DND-41 (cell line): ENCODE results near the gene TSNAXIP1.

Experiments used
- ATAC-seq: fragments of 200-7000 bp; cut with Tn5 transposase; 3 replicates; pipeline ENCODE4 v1.9.1; 2021; ENCODE audit warnings: low read depth; ENCODE audit not compliant: insufficient read depth
- DNase-seq: peaks from one replicate; pipeline ENCODE4 v3.0.0-alpha.2; 2020
- H2AFZ ChIP-seq: 2 replicates; pipeline ENCODE4 v1.6.0; 2012; ENCODE audit warnings: low read depth, low read length
- H3K27ac ChIP-seq: 2 replicates; pipeline ENCODE4 v1.5.1; 2012; ENCODE audit warnings: low read length, inconsistent platforms
- H3K27me3 ChIP-seq: fragments of 200-600 bp; sonication (generic); 2 replicates; pipeline ENCODE4 v1.6.0; 2012; ENCODE audit warnings: low read length, mild to moderate bottlenecking, inconsistent platforms; ENCODE audit not compliant: insufficient read depth, poor library complexity
- H3K36me3 ChIP-seq: 2 replicates; pipeline ENCODE4 v1.5.1; 2012; ENCODE audit warnings: low read length, inconsistent platforms; ENCODE audit not compliant: insufficient read depth
- H3K4me1 ChIP-seq: 2 replicates; pipeline ENCODE4 v1.5.1; 2012; ENCODE audit warnings: mild to moderate bottlenecking, low read length; ENCODE audit not compliant: insufficient read depth
- H3K4me2 ChIP-seq: 2 replicates; pipeline ENCODE4 v1.6.0; 2012; ENCODE audit warnings: mild to moderate bottlenecking, moderate library complexity, low read length, inconsistent platforms; ENCODE audit not compliant: insufficient read depth
- H3K4me3 ChIP-seq, 2 experiments: fragments of 200-600 bp in 1 of 2; shearing (Covaris generic) in 1 of 2; 2 replicates each; pipeline ENCODE4 v1.5.1; 2012 to 2016; ENCODE audit warnings: inconsistent platforms in 2 of 2, low read length in 2 of 2, mild to moderate bottlenecking in 2 of 2, low read depth in 1 of 2, moderate library complexity in 1 of 2
- H3K79me2 ChIP-seq: 2 replicates; pipeline ENCODE4 v1.6.0; 2012; ENCODE audit warnings: low read length, inconsistent platforms; ENCODE audit not compliant: insufficient read depth
- H3K9ac ChIP-seq: 2 replicates; pipeline ENCODE4 v1.6.0; 2012; ENCODE audit warnings: low read depth, mild to moderate bottlenecking, inconsistent platforms, low read length, moderate library complexity
- H3K9me3 ChIP-seq: 2 replicates; pipeline ENCODE4 v1.5.1; 2012; ENCODE audit warnings: low read length, moderate library complexity, mild to moderate bottlenecking, inconsistent platforms; ENCODE audit not compliant: insufficient read depth, severe bottlenecking
- H4K20me1 ChIP-seq: 2 replicates; pipeline ENCODE4 v1.6.0; 2012; ENCODE audit warnings: low read length; ENCODE audit not compliant: insufficient read depth
- EZH2 ChIP-seq: IDR thresholded peaks from 3 replicates; pipeline ENCODE4 v1.6.1; 2012; ENCODE audit warnings: borderline replicate concordance, low read depth, mild to moderate bottlenecking, moderate library complexity, low read length, inconsistent platforms; ENCODE audit not compliant: severe bottlenecking
- TF ChIP-seq, protein P1 (sequence below): IDR thresholded peaks from 2 replicates; pipeline ENCODE4 v1.5.1; 2012; ENCODE audit warnings: borderline replicate concordance, low read length, moderate library complexity, mild to moderate bottlenecking; ENCODE audit not compliant: poor library complexity, severe bottlenecking; ENCODE audit errors: extremely low read depth

The TSNAXIP1 gene

DNA sequence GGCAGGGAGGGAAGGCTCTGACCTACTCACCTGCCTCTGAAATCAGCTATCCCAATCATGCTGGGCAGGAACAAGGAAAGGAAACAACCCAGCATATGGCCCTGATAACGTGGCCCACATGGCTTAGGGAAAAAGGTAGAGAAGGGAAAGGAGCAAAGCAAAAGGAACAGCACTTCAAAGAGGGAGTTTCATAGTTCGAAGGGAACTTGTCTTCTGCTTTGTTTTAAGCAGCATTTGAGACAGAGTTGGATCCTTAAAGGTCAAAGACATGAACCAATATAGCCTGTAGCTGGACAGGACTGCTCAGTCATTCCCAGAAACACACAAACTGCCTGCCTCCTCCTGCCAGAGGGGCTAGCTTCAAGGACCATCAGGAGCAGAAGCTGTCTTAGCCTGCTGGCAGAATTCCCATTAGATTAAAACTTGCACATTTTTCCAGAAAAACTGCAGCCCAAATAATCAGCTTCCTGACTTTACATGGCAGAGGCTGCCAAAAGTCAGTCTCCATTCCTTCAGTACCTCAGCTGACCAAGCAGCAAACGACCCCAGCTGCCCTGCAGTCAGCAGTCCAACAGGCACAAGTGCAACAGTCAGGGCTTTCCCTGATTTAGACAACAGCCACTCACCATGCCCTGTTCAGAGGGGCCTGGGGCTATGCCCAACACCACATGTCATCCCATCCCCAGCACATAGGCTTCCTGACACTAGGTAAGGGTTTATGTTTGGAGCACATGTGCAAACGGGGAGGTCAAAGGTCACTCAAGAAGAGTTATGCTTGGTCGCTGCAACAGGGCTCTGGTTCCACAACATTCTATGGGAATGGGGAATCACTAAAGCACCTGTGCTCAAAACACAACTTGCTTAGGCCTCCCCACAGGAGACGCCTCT lies 32.9 kb upstream of the TSNAXIP1 start:
- peaks cover 35% of the 10 kb centered on the region for H3K79me2 ChIP-seq
- TF ChIP-seq, protein P1, sequence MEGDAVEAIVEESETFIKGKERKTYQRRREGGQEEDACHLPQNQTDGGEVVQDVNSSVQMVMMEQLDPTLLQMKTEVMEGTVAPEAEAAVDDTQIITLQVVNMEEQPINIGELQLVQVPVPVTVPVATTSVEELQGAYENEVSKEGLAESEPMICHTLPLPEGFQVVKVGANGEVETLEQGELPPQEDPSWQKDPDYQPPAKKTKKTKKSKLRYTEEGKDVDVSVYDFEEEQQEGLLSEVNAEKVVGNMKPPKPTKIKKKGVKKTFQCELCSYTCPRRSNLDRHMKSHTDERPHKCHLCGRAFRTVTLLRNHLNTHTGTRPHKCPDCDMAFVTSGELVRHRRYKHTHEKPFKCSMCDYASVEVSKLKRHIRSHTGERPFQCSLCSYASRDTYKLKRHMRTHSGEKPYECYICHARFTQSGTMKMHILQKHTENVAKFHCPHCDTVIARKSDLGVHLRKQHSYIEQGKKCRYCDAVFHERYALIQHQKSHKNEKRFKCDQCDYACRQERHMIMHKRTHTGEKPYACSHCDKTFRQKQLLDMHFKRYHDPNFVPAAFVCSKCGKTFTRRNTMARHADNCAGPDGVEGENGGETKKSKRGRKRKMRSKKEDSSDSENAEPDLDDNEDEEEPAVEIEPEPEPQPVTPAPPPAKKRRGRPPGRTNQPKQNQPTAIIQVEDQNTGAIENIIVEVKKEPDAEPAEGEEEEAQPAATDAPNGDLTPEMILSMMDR: no peak
- no peak for TF ChIP-seq EZH2
- H3K36me3 ChIP-seq: peaks cover 16% of the 10 kb centered on the region
- no peak overlapping the region for H2AFZ ChIP-seq
- no peak overlapping the region for H3K27ac ChIP-seq
- H4K20me1 ChIP-seq: peaks cover 4% of the 10 kb centered on the region
- H3K9ac ChIP-seq: no peak overlapping the region
- no peaks in the 10 kb centered on the region for H3K9me3 ChIP-seq
- DNase-seq (no peak), ATAC-seq (no peak)
- no peaks in the 10 kb centered on the region for H3K27me3 ChIP-seq
- no peak overlapping the region for H3K4me2 ChIP-seq
- no peak overlapping the region for H3K4me3 ChIP-seq
- H3K4me1 ChIP-seq: no peaks in the 10 kb centered on the region

DNA sequence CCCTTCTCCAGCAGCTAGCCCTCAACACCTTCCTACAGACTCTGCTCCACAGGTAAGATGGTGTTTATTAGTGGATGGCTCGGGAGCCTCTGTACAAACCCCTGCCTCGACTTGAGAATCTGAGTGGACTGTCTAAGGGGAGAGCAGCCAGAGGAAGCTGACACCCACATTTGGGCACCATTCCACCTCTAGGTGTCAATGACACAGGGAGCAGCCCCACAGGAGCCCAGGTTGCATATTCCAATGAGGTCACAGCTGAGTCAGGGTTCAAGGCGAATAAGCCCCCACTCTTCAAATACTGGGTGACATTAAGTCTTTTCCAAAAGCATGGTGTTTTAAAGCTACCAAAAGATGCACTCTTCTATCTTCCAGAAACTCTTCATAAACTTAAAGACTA lies 32.2 kb upstream of the TSNAXIP1 start:
- peaks cover 4% of the 10 kb centered on the region for H4K20me1 ChIP-seq
- no peak overlapping the region for H3K4me2 ChIP-seq
- no peak overlapping the region for H3K9ac ChIP-seq
- H3K4me1 ChIP-seq: no peaks in the 10 kb centered on the region
- TF ChIP-seq EZH2: no peak
- TF ChIP-seq, protein P1: no peak
- ATAC-seq (no peak), DNase-seq (no peak)
- H3K27me3 ChIP-seq: no peaks in the 10 kb centered on the region
- H3K4me3 ChIP-seq: no peak overlapping the region
- no peak overlapping the region for H2AFZ ChIP-seq
- H3K9me3 ChIP-seq: no peaks in the 10 kb centered on the region
- peaks cover 37% of the 10 kb centered on the region for H3K79me2 ChIP-seq
- peaks cover 16% of the 10 kb centered on the region for H3K36me3 ChIP-seq
- no peak overlapping the region for H3K27ac ChIP-seq

DNA sequence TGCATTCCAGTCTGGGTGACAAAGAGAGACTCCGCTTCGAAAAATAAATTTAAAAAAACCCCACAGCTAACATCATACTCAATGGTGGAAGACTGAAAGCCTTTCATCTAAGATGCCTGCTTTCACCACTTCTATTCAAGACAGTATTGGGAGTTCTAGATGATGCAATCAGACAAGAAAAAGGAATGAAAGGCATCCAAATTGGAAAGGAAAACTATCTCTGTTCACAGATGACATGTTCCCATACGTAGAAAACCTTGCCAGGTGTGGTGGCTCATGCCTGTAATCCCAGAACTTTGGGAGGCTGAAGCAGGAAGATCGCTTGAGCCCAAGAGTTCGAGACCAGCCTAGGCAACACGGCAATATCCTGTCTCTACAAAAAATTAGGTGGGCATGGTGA lies 31.4 kb upstream of the TSNAXIP1 start:
- Histone ChIP-seq H3K4me3 (no peak overlapping the region), H3K9ac (no peak overlapping the region), H3K36me3 (peaks cover 12% of the 10 kb centered on the region), H4K20me1 (peaks cover 4% of the 10 kb centered on the region), H3K27ac (no peak overlapping the region), H3K79me2 (peaks cover 41% of the 10 kb centered on the region), H3K4me2 (no peak overlapping the region), H3K9me3 (no peaks in the 10 kb centered on the region), H3K4me1 (no peaks in the 10 kb centered on the region), H2AFZ (no peak overlapping the region), H3K27me3 (no peaks in the 10 kb centered on the region)
- DNase-seq (no peak), ATAC-seq (no peak)
- no peak for TF ChIP-seq EZH2

DNA sequence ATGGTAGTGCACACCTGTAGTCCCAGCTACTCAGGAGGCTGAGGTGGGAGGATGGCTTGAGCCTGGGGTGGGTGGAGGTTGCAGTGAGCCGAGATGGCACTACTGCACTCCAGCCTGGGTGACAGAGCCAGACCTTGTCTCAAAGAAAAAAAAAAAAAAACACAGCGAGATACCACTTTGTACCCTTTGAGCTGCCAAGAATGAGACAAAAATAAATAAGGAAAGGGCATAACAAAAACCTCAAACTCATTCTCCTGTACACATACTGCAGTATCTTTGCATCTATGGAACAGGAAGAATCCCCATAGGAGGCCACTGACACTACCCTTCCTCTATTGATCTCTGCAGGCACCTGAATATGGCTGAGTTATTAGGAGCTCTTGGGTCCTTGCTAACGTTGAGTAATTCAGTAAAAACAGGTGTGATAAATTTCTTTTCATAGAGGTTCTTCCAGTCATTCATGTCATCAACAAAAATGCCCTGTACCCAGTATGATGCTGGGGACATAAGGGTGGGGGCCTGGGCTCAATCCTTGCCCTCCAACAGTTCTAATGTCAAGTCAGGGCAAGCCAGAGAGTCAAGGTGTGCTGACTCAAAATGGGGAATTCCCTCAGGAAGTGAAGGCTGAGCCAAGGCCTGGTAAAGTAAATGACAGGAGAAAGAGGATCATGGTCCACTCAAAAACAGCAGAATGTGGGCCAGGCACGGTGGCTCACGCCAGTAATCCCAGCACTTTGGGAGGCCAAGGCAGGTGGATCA lies 27.3 kb upstream of the TSNAXIP1 start:
- no peak overlapping the region for H3K4me2 ChIP-seq
- peaks cover 8% of the 10 kb centered on the region for H3K4me1 ChIP-seq
- H3K79me2 ChIP-seq: peaks cover 46% of the 10 kb centered on the region
- ATAC-seq: no peak
- H2AFZ ChIP-seq: no peak overlapping the region
- H4K20me1 ChIP-seq: peaks cover 9% of the 10 kb centered on the region; the same call in 1 of the 2 replicates
- DNase-seq: no peak
- H3K9ac ChIP-seq: no peak overlapping the region
- H3K4me3 ChIP-seq: no peak overlapping the region
- H3K36me3 ChIP-seq: peaks cover 4% of the 10 kb centered on the region
- H3K27ac ChIP-seq: no peak overlapping the region
- H3K27me3 ChIP-seq: no peaks in the 10 kb centered on the region
- H3K9me3 ChIP-seq: no peaks in the 10 kb centered on the region
- no peak for TF ChIP-seq EZH2
- TF ChIP-seq, protein P1: no peak
